CD4-positive, alpha-beta T cell treated with Interleukin-15 for 4 hours (primary cell): ENCODE measurements around the gene DTNB.
"Not testable (repeated sequence)": the region's sequence is repeated elsewhere in the genome, so short reads cannot be mapped to it uniquely, and the experiment has no call there.

Experiments used
- DNase-seq: peaks from one replicate; pipeline ENCODE4 v3.0.0-alpha.2; 2020; ENCODE audit warnings: low spot score

The DTNB gene

GRCh38 chr2:25418944-25419677 lies 254.3 kb downstream of the DTNB start:
- no peak for DNase-seq

- DNase-seq = no peak
Observed at GRCh38 chr2:25417715-25418369, 255.5 kb downstream of the DTNB start.

GRCh38 chr2:25416674-25417073 lies 256.7 kb downstream of the DTNB start:
- no peak for DNase-seq

GRCh38 chr2:25414781-25415180 lies 258.6 kb downstream of the DTNB start:
- no peak for DNase-seq

- DNase-seq = not testable (repeated sequence)
Observed at GRCh38 chr2:25413409-25413808, 260.0 kb downstream of the DTNB start.

GRCh38 chr2:25411753-25412152 lies 261.6 kb downstream of the DTNB start:
- no peak for DNase-seq

GRCh38 chr2:25411281-25411680 lies 262.1 kb downstream of the DTNB start:
- no peak for DNase-seq

GRCh38 chr2:25410370-25410769 lies 263.0 kb downstream of the DTNB start:
- no peak for DNase-seq

- DNase-seq = no peak
Observed at GRCh38 chr2:25409468-25409867, 263.9 kb downstream of the DTNB start.

- DNase-seq = no peak
Observed at GRCh38 chr2:25409044-25409443, 264.3 kb downstream of the DTNB start.

GRCh38 chr2:25405611-25406295 lies 267.6 kb downstream of the DTNB start:
- no peak for DNase-seq

GRCh38 chr2:25403120-25403760 lies 270.1 kb downstream of the DTNB start:
- DNase-seq = not testable (repeated sequence)

- DNase-seq = no peak
Observed at GRCh38 chr2:25402477-25402876, 270.9 kb downstream of the DTNB start.

GRCh38 chr2:25401307-25402026 lies 271.9 kb downstream of the DTNB start:
- DNase-seq = no peak

GRCh38 chr2:25400576-25401216 lies 272.7 kb downstream of the DTNB start:
- DNase-seq = no peak

- no peak for DNase-seq
Observed at GRCh38 chr2:25400169-25400568, 273.2 kb downstream of the DTNB start.

- DNase-seq = no peak
Observed at GRCh38 chr2:25398534-25398933, 274.8 kb downstream of the DTNB start.

- DNase-seq = no peak
Observed at GRCh38 chr2:25397777-25398176, 275.6 kb downstream of the DTNB start.

GRCh38 chr2:25389161-25389560 lies 284.2 kb downstream of the DTNB start:
- DNase-seq = no peak

- no peak for DNase-seq
Observed at GRCh38 chr2:25388491-25388890, 284.9 kb downstream of the DTNB start.

- no peak for DNase-seq
Observed at GRCh38 chr2:25387876-25388449, 285.4 kb downstream of the DTNB start.
